AG09309 (cell line): ENCODE results near the gene PPP6R3.

Source experiments
- DNase-seq: peaks from one replicate; pipeline ENCODE4 v3.0.0-alpha.2; 2010; ENCODE audit warnings: low read depth
- H3K4me3 ChIP-seq: 2 replicates; pipeline ENCODE4 v1.5.1; 2011; ENCODE audit warnings: mild to moderate bottlenecking, low read depth, low read length, moderate library complexity; ENCODE audit not compliant: control insufficient read depth
- TF ChIP-seq, protein P1 (sequence below): IDR thresholded peaks from 2 replicates; pipeline ENCODE4 v1.5.1; 2011; ENCODE audit warnings: mild to moderate bottlenecking, low read depth, low read length, inconsistent platforms; ENCODE audit not compliant: insufficient read depth, control insufficient read depth; ENCODE audit errors: missing control alignments

Gene PPP6R3

DNA sequence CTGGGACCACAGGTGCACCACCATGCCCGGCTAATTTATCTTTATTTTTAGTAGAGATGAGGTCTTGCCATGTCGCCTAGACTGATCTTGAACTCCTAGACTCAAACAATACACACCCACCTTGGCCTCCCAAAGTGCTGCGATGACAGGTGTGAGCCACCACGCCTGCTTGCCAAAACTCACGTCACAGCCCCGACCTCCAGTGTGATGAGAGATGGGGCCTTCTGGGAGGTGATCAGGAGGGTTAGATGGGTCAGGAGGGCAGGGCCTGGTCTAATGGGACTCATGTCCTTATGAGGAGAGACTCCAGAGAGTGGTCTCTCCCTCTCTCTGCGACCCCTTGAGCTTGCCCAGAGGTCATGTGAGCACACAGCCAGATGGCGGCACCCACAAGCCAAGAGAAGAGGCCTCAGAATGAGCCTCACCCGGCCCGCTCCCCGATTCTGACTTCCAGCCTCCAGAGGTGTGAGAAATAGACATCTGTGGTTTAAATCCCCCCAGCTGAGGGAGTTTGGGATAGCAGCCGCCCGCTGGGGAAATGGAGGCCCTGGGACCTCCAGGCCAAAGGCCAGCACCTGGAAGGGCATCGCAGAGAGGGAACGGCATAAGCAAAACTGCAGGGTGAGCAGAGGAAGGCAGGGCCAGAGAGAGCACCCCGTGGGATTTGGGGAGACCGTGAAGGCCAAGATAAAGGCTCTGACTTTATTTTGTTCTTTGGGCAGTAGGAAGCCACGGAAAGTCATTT is 199.7 kb downstream of the PPP6R3 start:
- DNase-seq, result no peak
- TF ChIP-seq, protein P1, sequence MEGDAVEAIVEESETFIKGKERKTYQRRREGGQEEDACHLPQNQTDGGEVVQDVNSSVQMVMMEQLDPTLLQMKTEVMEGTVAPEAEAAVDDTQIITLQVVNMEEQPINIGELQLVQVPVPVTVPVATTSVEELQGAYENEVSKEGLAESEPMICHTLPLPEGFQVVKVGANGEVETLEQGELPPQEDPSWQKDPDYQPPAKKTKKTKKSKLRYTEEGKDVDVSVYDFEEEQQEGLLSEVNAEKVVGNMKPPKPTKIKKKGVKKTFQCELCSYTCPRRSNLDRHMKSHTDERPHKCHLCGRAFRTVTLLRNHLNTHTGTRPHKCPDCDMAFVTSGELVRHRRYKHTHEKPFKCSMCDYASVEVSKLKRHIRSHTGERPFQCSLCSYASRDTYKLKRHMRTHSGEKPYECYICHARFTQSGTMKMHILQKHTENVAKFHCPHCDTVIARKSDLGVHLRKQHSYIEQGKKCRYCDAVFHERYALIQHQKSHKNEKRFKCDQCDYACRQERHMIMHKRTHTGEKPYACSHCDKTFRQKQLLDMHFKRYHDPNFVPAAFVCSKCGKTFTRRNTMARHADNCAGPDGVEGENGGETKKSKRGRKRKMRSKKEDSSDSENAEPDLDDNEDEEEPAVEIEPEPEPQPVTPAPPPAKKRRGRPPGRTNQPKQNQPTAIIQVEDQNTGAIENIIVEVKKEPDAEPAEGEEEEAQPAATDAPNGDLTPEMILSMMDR, result no peak
- H3K4me3 ChIP-seq, result no peak overlapping the region

GRCh38 chr11:68661014-68661413 is 200.5 kb downstream of the PPP6R3 start:
- TF ChIP-seq, protein P1, result no peak
- no peak for DNase-seq
- no peak overlapping the region for H3K4me3 ChIP-seq

DNA sequence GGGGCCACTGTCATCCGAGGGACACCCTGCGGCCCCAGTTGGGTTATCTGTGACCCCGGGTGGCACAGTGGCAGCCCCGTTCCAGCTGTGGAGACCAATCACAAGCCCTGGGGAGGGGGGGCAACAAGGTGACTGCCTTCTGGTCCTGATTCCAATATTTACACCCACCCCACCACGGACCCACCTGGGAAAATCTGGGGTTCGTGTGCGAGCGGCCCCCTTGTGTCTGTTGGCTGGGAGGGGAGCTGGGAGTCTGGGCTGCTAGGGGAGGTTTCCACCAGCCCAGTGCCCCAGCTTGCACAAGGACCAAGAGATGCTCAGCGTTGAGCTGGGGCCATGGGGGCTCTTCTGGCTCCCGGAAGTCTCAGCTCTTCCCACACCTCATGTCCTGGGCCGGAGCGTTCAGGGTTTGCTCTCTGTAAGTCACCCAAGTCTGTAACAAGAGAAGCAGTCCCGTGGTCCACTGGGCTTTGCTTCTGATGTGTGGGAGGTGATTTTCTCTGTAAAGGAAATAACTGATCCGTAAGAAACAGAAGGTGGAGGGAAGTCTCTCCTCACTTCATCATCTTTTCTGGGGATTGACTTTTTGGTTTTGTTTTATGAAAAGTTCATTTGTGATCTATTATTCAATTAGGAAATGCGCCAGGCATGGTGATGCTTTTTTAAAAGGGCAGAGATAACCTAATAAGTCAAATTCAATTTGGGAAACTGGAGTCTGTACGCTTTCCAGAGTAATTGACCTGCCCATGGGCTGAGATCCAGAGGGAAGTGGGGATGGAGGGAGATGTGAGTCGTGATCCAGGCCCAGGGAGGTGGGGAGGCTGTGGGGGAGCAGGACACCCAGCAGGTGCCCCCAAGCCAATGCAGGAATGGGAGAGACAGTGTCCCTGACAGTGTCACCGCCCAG is 201.4 kb downstream of the PPP6R3 start:
- TF ChIP-seq, protein P1, result no peak
- DNase-seq, result no peak
- no peak overlapping the region for H3K4me3 ChIP-seq

- no peak overlapping the region for H3K4me3 ChIP-seq
- DNase-seq, result no peak
- TF ChIP-seq, protein P1, result no peak
Measured at GRCh38 chr11:68663482-68664010, 203.0 kb downstream of the PPP6R3 start.

- TF ChIP-seq, protein P1, result no peak
- H3K4me3 ChIP-seq, result no peak overlapping the region
- no peak for DNase-seq
Measured at GRCh38 chr11:68664141-68664540, 203.6 kb downstream of the PPP6R3 start.

- no peak for DNase-seq
- TF ChIP-seq, protein P1, result no peak
Measured at GRCh38 chr11:68664906-68665305, 204.4 kb downstream of the PPP6R3 start.

More at GRCh38 chr11:68664906-68665305, 204.4 kb downstream of the PPP6R3 start:
- H3K4me3 ChIP-seq, result no peak overlapping the region
